GM21360 (cell line): ENCODE measurements around the gene TSC22D3.
A peak's percentile ranks its signal among the peaks of the same experiment; 100 is the strongest.
"Not testable (repeated sequence)": the region's sequence is repeated elsewhere in the genome, so short reads cannot be mapped to it uniquely, and the experiment has no call there.

Experiments
- ATAC-seq: cut with Tn5 transposase; IDR thresholded peaks from one replicate; pipeline ENCODE4 v1.9.1; 2021; ENCODE audit warnings: mild to moderate bottlenecking, moderate library complexity; ENCODE audit not compliant: unreplicated experiment

The TSC22D3 gene

DNA sequence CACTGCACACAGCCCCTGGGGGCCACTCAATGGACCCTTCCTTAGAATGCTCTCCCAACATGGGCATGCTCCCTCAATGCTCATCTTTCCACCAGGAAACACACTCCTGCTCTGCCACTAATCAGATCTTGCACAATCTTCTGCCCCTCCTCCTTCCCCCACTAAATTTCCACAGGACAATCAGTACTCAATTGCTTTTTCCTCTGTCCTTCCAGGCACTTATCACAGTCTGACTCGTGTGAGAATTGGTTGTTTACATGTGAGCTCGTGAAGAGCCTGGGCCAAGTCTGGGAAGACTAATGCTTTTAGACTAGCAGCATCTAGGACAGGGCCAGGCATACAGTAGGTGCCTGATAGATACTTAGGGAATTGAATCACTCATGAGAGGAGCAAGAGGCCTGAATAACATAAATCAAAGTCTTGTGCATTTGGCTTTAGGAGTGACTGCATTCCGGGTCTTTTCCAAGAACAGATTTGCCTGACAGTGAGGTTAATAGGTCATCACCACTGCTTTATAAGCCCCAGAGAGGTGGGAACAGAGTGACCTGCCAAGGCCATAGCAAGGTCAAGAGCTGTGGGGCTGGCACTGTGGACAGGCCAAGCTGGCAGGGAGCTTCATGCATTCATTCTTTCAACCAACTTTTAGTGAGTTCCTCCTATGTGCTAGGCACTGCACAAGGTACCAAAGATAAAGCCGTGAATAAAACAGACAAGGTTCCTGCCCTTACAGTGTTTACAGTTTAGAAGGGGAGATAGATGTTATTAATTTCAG is 92.3 kb downstream of the TSC22D3 start:
- no peak for ATAC-seq

DNA sequence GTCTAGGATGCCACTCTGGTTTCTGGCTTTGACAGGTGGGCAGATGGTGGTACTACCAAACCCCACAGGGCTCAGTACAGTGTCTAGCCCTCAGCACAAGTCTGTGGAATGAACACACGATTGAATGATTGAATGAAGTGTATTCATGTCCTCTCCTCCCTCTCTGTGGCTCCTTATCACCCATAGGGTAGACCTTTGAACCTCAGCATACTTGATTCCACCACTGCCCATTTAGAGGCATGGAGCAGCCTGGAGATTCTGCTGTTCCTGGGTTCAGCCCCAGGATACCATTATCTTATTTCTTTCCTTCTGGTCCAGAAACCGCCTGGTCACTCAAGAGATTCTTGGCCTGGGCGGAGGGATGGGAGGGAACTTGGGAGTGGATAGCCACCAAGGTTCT is 93.3 kb downstream of the TSC22D3 start:
- no peak for ATAC-seq

DNA sequence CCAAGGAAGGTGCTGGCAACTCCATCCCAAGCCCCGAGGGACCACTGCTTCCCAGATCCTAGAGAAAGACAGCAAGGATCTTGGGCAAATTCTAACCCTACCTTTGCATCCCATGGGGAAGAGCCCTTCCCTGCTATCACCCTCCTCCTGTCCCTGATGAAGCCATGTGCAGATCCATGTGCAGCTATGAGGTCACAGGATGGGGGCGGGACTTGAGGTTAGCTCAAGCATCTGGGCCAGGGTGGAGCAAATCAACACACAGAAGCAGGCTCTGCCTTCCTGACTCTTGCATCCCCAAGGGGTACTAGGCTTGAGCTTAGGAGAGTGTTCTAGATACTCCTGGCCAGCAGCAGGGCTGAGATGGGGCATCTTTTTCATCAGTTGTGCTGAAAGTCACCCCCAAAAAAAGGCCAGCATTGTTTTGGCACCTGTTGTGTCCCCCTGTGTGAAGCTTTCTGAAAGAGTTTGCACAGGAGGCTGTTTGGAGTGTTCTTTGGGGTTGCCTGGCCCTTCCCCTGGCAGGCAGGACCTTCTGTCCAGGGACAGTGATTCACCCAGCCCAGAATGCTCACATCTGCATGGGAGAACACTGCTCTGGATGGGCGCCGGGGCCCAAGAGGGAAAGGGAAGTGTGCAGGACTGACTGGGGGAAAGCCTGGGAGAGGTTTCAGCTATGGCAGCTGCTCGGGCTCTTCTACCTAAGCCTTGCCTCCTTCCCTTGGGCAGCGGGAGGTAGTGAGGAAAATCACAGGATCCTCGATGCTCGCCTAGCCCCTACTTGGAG is 96.4 kb downstream of the TSC22D3 start:
- no peak for ATAC-seq

DNA sequence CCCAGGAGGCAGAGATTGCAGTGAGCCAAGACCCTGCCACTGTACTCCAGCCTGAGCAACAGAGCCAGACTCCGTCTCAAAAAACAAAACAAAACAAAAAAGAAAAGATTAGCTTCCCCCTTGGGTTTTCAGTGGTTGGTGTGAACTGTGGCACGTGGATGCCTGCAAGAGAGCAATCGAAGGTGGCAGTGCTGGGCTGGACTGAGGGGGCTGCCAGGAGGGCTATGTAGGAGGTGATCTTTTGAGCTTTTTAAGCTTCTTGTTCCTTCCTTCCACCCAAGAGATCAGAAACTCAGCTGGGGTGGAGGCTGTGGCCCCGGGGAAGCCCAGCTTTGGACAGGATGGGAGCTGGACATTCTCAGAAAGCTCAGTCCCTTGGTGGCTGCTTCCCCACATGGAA is 97.7 kb downstream of the TSC22D3 start:
- no peak for ATAC-seq

DNA sequence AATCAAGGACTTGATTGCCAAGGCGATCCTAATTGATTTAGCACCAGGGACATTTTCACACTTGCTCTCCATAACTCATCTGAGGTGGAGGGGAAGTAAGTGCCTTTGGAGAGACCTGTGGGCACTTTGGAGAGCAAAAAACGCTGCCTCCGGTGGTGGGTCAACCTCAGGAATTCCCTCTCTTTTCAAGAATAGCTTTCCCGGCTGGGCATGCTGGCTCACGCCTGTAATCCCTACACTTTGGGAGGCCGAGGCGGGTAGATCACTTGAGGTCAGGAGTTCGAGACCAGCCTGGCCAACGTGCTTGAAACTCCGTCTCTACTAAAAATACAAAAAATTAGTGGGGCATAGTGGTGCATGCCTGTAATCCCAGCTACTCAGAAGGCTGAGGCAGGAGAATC is 98.1 kb downstream of the TSC22D3 start:
- no peak for ATAC-seq

DNA sequence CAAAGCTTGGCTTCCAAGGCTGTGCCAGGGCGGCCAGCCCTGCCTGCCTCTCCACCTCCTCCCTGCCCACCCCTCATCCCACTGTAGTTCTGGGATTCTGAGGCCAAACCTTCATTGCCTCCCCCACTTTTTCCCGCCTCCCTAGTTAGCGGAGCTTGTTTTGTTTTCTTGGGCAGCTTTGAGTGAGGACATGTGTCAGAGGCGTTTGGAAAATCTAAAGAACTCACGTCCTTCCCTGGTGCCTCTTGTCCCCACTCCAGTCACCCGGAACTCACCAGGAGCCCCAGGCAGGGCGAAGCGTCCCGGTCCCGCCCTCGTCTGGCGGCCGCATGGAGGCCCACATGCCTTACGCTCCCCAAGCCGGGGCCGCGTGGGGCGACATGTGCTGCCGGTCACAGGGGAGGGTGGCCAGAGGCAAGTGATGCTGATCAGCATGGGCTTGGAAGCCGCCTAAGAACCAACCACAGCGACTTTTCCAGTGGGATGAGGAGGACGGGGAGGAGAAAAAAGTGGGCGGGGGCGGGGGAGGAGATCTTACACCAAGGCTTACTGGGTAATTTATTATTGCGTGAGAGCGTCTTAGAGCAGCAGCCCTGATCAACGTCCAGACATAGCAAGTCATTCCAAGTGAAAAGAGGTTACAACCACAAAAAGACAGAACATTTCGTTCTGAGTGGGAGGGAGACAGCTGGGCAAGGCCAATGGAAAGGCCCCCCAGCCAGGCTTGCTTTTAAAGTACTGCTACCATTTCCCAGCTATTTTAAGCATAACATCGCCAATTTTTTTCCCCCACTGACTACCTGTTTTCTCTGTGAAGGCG is 98.8 kb downstream of the TSC22D3 start:
- no peak for ATAC-seq

DNA sequence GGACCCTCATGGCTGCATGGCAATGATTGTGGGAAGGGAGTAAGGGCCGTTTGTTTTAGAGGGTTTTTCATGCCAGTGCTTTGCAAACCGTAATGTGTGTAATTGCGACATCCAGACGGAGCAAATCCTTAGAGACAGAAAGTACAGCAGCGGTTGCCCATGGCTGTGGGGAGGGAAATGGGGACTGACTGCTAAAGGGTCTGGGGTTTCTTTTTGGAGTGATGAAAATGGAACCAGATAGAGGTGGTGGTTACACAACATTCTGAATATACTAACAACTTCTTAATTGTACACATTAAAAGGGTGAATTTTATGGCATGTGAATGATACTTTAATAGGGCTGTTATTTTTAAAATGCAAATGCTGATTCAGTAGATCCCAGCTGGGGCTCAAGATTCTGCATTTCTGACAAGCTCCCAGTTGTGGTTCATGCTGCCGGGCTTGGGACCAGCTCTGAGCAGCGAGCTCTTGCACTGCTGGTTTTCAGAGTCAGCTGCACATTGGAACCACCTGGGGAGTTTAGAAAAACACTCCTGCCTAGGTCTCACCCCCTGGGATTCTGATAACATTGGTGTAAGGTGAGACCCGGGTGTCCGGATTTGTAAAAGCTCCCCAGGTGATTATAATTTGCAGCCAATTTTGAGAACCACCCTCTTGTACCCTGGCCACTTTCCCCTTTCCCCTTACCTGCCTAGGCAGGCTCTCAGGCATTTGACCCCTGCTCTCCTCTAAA is 99.6 kb downstream of the TSC22D3 start:
- no peak for ATAC-seq

DNA sequence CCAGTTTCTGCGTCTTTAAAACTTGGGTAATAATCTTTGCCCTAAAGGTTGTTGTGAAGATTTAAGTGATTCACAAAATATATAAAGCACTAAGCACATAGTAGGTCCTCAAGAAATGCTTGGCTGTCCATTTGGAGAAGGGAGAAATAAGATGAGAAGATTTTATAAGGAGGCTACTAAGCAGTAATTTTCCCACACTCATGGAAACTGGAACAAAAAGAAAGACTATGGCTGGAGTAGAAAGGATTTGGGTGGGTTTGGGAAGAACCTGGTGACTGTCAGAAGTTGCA is 100.3 kb downstream of the TSC22D3 start:
- ATAC-seq, result no peak

DNA sequence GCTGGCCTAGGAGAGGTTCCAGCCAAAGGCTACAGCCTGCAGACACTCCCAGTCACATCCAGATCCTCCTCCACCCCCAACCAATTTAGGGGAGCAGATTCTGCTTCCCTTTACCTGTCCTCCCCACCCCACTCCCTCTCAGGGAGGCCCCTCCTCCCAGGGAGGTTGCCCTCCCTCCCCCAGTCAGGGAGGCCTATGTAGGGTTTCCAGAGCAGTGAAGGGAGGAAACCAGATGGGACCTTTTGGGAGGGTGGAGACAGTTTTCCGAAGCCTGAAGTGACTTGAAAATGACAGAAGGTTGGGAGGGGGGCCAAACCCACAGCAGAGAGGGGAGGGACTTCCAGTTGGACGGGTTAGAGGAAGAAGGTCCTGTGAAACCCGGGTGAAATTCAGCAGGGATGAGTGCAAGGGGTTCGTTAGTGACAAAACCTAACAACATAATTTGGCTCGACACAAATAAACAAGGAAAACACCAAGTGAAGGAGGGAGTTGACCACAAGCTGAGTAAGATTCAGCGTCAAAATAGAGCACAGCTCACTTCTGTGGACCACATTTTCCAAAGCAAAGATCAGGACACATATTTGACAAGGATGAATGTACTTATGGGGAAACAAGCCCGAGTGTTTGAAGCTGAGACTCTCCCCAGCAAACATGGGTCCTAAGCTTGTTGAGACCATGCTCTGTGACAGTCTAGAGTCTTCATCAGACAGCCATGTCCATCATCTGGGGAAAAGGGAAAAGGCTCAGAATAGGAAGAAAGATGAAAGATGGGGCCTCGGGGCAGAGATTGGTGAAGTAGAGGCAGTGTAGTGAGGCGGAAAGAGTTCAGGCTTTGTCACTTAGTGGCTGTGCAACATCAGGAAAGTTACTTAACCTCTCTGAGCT is 100.9 kb downstream of the TSC22D3 start:
- ATAC-seq, result peak; percentile 15

DNA sequence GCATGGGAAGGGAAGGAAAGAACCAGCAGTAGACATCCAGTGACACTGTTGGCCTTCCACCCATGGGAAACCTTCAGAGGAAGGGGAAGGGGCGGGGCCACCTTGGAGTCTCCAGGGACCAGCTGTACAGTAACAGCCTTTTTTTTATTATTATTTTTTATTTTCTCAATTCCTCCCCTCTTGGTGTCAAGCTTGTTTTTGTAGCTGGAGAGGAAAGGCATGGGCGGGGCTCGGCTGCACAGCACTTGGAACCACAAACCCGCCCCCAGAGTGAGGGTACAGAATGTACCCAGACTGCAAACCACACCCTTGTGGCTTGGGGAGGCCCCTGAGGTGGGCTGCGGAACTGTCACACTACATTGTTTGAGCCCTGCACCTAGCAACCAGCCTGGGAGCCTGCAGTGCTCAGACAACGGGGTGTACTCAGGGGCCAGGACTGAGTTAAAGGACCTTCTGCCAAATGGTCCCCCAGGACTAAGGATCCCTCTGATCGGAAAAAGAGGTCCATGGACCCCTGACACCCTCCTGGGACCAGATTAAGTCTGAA is 101.6 kb downstream of the TSC22D3 start:
- peak; percentile 87 for ATAC-seq

DNA sequence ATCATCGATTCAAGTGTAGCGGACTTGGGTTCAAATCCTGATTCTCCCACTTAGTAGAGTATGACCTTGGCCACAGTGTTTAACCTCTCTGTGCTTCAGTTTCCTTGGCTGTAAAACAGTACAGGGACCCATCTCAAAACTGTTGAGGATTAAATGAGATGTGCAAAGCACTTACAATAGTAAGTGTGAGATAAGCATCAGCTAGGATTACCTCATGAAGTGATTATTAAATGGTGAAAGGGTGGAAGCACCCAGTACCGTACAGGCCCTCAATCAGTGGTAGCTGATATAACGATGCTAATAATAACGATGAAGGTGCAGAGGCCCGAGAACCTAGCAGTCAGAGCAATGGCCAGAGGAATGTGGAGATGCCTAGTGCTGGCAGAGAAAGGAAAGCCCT is 102.2 kb downstream of the TSC22D3 start:
- ATAC-seq, result peak; percentile 0

DNA sequence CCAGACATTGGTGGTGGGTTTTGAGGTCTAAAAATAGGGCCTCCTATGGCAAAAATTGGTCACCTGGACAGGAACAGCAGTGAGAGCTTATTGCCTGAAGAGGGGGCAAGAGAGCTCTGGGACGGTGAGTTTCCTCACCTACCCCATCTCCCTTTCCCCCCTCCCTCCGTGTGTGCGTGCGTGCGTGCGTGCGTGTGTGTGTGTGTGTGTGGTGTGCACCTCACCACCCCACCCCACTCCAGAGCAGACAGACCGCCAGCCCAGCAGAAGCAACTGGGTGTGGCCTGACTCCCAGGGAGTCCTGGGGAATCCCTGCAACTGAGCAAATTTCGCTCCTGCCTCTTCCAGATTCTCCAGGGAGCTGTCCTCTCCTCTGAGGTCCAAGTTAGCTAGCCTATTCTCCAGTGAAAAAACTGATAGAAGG is 102.6 kb downstream of the TSC22D3 start:
- ATAC-seq, result peak; percentile 21

DNA sequence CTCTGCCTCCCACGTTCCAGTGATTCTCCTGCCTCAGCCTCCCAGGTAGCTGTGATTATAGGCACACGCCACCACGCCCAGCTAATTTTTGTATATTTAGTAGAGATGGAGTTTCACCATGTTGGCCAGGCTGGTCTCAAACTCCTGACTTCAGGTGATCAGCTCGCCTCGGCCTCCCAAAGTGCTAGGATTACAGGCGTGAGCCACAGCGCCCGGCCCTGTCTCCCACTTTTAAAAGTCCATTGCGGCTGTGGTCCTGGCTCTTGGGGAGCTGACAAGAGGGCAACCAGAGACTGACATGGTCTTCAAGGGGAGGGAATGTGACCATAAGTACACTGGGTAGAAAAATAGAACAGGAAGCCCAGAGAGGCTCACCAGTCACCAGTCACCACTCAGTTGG is 104.3 kb downstream of the TSC22D3 start:
- ATAC-seq, result not testable (repeated sequence)

DNA sequence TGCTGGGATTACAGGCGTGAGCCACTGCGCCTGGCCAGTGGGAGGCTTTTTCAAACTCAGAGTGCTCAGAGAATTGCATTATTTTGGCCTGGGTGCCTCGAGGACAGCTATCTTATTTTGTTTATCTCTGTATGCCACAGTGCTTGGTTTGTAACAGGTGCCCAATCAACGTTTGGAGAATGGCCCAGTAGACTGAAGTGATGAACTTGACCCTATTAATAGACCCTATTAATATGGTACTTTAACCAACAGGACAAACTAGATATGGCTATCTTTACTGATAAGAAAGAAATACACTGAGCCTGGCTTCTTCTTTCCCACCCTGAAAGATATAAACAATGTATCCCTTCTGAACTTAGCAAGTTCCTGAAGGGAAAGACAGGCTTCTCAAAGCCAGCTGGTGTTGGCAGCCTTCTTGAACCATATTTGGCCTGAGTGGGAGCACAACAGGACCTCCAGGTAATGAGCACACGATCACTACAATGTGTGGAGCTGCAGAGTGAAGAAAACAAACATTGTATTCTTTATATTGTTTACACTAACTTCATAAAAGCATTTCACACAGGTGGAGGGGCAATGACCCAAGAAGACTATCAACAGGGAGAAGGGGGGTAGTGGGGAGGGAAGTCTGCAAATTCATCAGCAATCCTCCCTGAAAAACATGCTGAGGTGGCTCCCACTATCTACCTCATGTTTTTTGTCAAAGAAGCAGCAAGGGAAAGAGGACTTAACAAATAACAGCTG is 105.5 kb downstream of the TSC22D3 start:
- no peak for ATAC-seq

DNA sequence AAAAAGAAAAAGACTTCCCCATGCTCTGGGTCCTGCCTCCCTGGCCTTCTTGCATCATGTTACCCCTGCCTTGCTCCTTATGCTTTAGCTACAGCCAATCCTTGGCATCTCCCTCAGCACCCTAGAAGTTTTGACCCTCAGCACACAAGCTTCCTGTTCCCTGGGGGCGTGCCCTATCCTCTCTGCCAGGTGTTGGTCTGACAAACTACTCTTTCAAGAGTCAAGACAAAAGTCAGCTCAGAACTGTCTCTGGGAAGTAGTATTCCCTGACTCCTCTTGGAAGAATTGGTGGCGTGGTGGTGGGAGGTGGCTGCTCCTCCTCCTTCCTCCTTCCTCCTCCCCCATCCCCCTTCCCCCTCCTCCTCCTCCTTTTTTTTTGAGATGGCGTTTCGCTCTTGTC is 106.3 kb downstream of the TSC22D3 start:
- no peak for ATAC-seq

DNA sequence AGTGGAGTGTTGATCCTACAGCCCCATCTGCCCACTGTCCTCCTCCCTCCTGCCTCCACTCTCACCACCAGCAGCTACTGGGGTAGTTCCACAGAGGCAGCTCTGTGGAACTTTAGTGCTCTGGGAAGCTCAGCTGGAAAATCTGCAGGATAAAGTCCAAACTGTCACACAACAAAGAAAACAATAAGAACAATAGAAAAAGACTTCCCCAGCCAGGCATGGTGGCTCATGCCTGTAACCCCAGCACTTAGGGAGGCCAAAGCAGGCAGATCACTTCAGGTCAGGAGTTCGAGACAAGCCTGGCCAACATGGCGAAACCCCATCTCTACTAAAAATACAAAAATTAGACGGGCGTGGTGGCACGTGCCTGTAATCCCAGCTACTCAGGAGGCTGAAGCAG is 106.9 kb downstream of the TSC22D3 start:
- not testable (repeated sequence) for ATAC-seq

DNA sequence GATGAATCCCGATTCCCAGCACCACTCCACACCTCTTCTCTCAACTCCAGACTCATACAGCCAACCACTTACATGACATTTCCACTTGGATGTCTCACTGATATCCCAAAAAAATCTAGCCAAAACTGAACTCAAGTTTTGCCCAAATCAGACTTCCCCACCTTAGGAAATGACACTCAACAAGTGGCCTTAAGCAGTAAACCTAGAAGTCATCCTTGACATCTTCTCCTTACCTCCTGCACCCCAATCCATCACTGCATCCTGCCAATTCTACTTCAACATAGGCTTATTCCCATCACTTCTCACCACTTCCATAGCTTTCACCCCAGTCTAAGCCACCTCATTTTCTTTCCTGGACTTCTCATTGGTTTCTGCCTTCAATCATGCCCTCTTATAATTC is 108.2 kb downstream of the TSC22D3 start:
- no peak for ATAC-seq

DNA sequence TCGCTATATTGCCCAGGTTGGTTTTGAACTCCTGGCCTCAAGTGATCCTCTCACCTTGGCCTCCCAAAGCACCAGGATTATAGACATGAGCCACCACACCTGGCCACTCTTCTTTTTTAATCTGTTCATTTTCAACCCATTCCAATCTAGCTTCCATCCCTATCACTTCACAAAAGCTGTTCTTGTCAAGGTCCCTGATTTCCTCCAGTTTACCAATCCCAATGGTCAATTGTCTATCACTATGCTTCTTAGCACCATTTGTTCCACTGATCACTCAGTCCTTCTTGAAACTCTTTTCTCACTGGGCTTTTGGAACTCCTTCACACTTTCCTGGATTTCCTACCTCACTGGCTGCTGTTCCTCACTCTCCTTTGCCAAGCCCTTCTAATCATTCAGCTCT is 108.7 kb downstream of the TSC22D3 start:
- no peak for ATAC-seq
